ENCODE results near the gene TLR9.

The TLR9 gene

DNA sequence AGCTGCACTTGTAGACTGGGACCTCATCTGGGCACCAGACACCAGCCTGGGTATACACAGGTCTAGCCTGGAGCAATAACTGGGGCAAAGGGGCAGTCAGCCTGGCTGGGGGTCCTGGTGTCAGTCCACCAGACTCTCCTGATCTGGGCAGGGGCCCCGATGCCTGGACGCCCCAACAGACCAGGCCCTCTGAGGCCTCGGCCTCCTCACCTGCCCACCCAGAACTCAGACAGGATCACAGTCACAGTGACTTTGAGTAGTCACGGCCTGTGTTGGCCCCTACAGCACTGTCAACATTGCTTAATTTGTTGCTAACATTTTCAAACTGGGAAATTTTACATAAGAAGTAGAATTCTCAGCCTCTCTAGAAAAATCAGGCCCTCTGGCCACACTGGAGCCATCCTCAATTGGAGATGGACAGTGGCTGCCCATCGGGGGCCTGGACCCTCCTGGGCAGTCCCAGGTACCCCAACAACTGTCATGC, 7.7 kb upstream of the TLR9 start:
- no peak overlapping the region for H3K27ac ChIP-seq
- no peak for DNase-seq (ENCODE audit: low read depth, low spot score)

DNA sequence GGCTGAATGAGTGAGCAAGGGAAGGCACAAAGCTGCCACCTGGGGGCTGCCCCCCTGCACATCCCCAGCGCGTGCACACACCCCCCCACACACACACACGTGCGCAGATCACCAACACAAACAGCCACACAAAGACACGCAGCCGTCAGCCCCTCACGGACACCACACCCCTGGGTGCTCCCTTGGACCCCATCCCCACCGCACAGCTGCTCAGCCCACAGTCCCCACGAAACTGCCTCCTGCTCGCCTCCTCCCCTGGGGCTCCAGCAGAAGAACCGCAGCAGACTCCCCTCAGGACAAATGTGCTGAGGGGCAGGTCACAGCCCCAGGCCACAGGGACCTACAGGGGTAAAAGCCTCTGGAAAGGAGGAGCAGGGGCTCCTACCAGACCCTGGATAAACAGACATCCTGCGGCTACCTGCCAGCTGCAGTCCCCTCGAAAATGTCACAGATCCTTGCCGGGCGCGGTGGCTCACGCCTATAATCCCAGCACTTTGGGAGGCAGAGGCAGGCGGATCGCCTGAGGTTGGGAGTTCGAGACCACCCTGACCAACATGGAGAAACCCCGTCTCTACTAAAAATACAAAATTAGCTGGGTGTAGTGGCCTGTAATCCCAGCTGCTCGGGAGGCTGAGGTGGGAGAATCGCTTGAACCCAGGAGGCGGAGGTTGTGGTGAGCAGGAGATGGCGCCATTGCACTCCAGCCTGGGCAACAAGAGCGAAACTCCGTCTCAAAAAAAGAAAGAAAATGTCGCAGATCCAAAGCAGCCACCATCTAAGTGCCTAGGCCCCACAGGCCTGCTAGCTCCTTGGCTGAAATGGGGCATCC, 7.0 kb upstream of the TLR9 start:
- H3K27ac ChIP-seq = no peak overlapping the region
- no peak for DNase-seq (ENCODE audit: low read depth, low spot score)

GRCh38 chr3:52231502-52232278, 6.2 kb upstream of the TLR9 start:
- DNase-seq (ENCODE audit: low read depth, low spot score) = no peak
- H3K27ac ChIP-seq = no peak overlapping the region

GRCh38 chr3:52230889-52231499, 5.5 kb upstream of the TLR9 start:
- no peak overlapping the region for H3K27ac ChIP-seq

DNA sequence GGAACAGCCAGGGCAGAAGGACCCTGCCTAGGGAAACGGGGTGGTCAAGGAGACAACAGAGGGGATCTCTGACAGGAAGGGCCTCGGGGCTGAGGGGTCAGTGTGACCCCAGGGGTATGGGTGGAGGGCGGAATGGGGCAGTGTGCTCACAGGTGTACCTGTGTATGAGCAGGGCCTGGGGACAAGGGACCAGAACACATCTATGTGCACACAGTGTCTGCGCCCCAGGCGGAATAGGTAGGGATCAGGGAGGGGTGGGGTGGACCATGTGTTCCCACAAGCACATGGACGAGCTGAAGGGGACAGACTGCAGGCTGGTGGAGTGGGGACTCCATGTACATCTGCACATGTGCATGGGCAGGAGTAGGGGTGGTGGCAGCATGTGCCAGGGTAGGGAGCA, 5.0 kb upstream of the TLR9 start:
- H3K27ac ChIP-seq = no peak overlapping the region

More at GRCh38 chr3:52230889-52231499, 5.5 kb upstream of the TLR9 start:
- no peak for DNase-seq (ENCODE audit: low read depth, low spot score)

GRCh38 chr3:52229656-52230055, 4.2 kb upstream of the TLR9 start:
- H3K27ac ChIP-seq = no peak overlapping the region
- DNase-seq (ENCODE audit: low read depth, low spot score) = no peak

More for the DNA sequence above, 5.0 kb upstream of the TLR9 start:
- DNase-seq (ENCODE audit: low read depth, low spot score) = no peak

- no peak for DNase-seq (ENCODE audit: low read depth, low spot score)
- H3K27ac ChIP-seq = no peak overlapping the region
These were observed 3.4 kb upstream of the TLR9 start for GRCh38 chr3:52228751-52229291.

GRCh38 chr3:52228266-52228665, 2.8 kb upstream of the TLR9 start:
- DNase-seq (ENCODE audit: low read depth, low spot score) = no peak
- no peak overlapping the region for H3K27ac ChIP-seq

DNA sequence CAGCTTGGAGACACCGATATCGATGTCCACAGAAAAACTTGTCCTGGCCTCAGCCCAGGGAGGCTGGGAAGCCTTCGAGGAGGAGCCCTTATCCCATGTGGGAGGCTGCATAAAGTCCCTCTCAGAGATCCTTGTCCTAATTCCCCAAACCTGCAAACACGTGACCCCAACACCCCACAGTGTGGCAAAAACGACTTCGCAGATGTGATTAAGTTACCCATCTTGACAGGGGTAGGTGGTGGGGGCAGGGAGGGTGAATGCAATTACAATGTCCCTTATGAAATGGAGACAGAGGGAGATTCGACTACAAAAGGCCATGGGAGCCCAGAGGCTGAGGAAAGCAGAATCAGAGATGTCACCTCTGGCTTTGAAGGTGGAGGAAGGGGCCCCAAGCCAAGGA, 2.3 kb upstream of the TLR9 start:
- DNase-seq (ENCODE audit: low read depth, low spot score) = no peak
- no peak overlapping the region for H3K27ac ChIP-seq

GRCh38 chr3:52227117-52227516, 1.7 kb upstream of the TLR9 start:
- no peak overlapping the region for H3K27ac ChIP-seq
- DNase-seq (ENCODE audit: low read depth, low spot score) = no peak

GRCh38 chr3:52226229-52226817, 878 bp upstream of the TLR9 start:
- no peak for DNase-seq (ENCODE audit: low read depth, low spot score)
- no peak overlapping the region for H3K27ac ChIP-seq

GRCh38 chr3:52223449-52224408, 1.7 kb downstream of the TLR9 start:
- no peak overlapping the region for H3K27ac ChIP-seq
- DNase-seq (ENCODE audit: low read depth, low spot score) = no peak

- no peak for DNase-seq (ENCODE audit: low read depth, low spot score)
- no peak overlapping the region for H3K27ac ChIP-seq
These were observed 2.9 kb downstream of the TLR9 start for GRCh38 chr3:52222319-52223221.

GRCh38 chr3:52221563-52222318, 3.7 kb downstream of the TLR9 start:
- no peak overlapping the region for H3K27ac ChIP-seq
- DNase-seq (ENCODE audit: low read depth, low spot score) = no peak

DNA sequence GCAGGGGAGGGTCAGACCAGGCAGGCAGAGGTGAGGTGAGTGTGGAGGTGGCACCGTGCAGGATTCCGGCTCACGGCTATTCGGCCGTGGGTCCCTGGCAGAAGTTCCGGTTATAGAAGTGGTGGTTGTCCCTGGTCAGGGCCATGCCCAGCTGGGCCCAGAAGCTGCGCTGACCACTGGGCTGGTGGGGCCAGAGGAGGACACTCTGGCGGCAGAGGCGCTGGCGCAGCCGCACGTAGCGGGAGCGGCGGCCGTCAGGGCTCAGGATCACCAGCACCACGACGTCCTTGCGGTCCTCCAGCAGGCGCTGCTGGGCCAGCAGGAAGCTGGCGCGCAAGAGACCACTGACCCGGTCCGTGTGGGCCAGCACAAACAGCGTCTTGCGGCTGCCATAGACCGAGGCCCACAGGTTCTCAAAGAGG, 4.3 kb downstream of the TLR9 start:
- no peak overlapping the region for H3K27ac ChIP-seq
- no peak for DNase-seq (ENCODE audit: low read depth, low spot score)

DNA sequence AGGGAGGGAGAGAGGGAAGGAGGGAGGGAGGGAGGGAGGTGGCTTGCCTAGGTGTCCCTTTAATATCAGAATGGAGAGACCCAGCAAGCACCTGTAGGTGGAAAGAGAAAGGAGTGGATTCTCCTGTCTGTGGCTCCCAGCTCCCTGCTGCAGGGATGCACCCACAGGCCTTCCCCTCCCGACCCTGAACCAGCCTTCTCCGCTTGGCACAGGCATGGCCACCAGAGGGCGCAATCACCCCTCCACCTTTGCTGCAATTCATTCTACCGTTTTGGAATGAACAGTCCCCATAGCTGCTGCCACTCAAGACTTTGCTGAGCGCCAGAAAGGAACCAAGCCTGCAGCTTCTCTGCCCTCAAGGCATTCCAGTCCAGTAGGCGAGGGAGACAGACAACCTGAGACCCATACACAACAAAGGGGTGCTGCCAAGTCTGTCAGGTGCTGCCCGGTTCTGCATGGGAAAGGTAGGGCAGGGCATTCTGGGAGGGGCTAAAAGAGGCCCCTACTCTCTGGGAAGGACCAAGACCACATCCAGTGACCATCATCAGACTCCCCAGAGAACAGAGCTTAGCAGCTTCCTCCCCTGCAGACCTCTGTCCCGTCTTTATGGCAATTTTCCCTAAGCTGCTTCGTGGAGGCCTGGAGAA, 4.9 kb downstream of the TLR9 start:
- no peak overlapping the region for H3K27ac ChIP-seq
- DNase-seq (ENCODE audit: low read depth, low spot score) = no peak
